H1 (cell line): ENCODE data around the gene LENG1.

Experiments used
- ASH2L ChIP-seq: fragments of 200-600, 300-600 bp; sonication (generic); IDR thresholded peaks from one replicate; pipeline ENCODE4 v1.7.1; 2017; ENCODE audit warnings: low read length
- CHD1 ChIP-seq: IDR thresholded peaks from 2 replicates; pipeline ENCODE4 v1.6.1; 2012; ENCODE audit warnings: low read depth, low read length, improper control_type of control experiment
- GABPA ChIP-seq: IDR thresholded peaks from 2 replicates; pipeline ENCODE4 v1.6.1; 2011; ENCODE audit warnings: mild to moderate bottlenecking, low read length, moderate library complexity, borderline replicate concordance; ENCODE audit not compliant: insufficient read depth
- HDAC6 ChIP-seq: IDR thresholded peaks from one replicate; pipeline ENCODE4 v1.7.1; 2012; ENCODE audit warnings: low read depth, mild to moderate bottlenecking, inconsistent platforms, low read length, moderate library complexity
- POLR2AphosphoS5 ChIP-seq: IDR thresholded peaks from 2 replicates; pipeline ENCODE4 v1.6.1; 2011; ENCODE audit warnings: low read depth, low read length
- RAD21 ChIP-seq, 2 experiments: IDR thresholded peaks in 1 of 2; conservative IDR thresholded peaks in 1 of 2; 2 replicates each; pipeline ENCODE4 v1.6.1; 2011; ENCODE audit warnings: low read depth in 2 of 2, low read length in 2 of 2, improper control_type of control experiment in 1 of 2, inconsistent platforms in 1 of 2, mild to moderate bottlenecking in 1 of 2, moderate library complexity in 1 of 2
- SP1 ChIP-seq: IDR thresholded peaks from 2 replicates; pipeline ENCODE4 v1.6.1; 2011; ENCODE audit warnings: low read depth, low read length
- TCF12 ChIP-seq: IDR thresholded peaks from 2 replicates; pipeline ENCODE4 v1.6.1; 2011; ENCODE audit warnings: low read depth, mild to moderate bottlenecking, low read length
- YY1 ChIP-seq: IDR thresholded peaks from 2 replicates; pipeline ENCODE4 v1.6.1; 2011; ENCODE audit warnings: low read depth, mild to moderate bottlenecking, low read length
- TF ChIP-seq, protein P1 (sequence below): IDR thresholded peaks from 2 replicates; pipeline ENCODE4 v1.6.1; 2011; ENCODE audit warnings: low read length, improper control_type of control experiment
- TF ChIP-seq, protein P2 (sequence below), 3 experiments: IDR thresholded peaks; 1 replicate in 2 of 3; 2 replicates in 1 of 3; pipeline versions ENCODE4 v1.5.1 to v1.6.1; 2011; ENCODE audit warnings: low read length in 3 of 3, mild to moderate bottlenecking in 3 of 3, inconsistent platforms in 2 of 3, low read depth in 1 of 3, moderate library complexity in 1 of 3; ENCODE audit not compliant: insufficient read depth in 1 of 3; ENCODE audit errors: control extremely low read depth in 1 of 3

DNA sequence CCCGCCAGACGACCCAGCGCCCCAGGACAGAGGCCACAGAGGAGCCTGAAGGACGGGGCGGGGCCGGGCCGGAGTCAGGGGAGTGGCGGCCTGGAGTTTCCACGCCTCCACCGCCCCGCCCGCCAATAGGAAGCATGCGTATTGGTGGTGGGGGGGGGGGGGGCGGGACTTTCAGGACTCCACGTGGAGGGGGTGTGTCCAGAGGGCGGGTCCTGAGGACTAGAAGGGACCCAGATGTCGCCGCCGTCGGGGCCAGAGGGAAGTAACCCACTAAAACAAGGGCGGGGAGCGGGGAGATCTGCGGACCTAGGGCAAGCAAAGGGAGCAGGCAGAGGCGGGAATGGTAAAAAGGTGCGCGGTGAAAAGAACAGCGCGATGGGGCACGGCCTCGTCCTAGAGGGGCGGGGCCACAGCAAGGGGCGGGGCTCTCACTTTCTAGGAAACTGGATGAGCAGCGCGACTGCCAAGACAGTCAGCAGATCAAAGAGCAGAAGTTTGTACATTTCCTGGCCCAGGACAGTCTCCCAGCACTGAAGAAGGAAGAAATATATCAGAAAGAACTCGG, 2.8 kb upstream of the LENG1 start:
- TF ChIP-seq GABPA (no peak), RAD21 (IDR thresholded peaks at IDR 0.05 in 1 of 2, conservative IDR thresholded peaks at IDR 0.05 in 1 of 2; ENCODE audit: low read depth in 2 of 2, low read length in 2 of 2) (no peak), SP1 (no peak), CHD1 (no peak), HDAC6 (no peak), ASH2L (no peak), TCF12 (no peak), POLR2AphosphoS5 (no peak), YY1 (no peak)
- TF ChIP-seq, protein P1, sequence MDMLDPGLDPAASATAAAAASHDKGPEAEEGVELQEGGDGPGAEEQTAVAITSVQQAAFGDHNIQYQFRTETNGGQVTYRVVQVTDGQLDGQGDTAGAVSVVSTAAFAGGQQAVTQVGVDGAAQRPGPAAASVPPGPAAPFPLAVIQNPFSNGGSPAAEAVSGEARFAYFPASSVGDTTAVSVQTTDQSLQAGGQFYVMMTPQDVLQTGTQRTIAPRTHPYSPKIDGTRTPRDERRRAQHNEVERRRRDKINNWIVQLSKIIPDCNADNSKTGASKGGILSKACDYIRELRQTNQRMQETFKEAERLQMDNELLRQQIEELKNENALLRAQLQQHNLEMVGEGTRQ, result no peak
- TF ChIP-seq, protein P2, sequence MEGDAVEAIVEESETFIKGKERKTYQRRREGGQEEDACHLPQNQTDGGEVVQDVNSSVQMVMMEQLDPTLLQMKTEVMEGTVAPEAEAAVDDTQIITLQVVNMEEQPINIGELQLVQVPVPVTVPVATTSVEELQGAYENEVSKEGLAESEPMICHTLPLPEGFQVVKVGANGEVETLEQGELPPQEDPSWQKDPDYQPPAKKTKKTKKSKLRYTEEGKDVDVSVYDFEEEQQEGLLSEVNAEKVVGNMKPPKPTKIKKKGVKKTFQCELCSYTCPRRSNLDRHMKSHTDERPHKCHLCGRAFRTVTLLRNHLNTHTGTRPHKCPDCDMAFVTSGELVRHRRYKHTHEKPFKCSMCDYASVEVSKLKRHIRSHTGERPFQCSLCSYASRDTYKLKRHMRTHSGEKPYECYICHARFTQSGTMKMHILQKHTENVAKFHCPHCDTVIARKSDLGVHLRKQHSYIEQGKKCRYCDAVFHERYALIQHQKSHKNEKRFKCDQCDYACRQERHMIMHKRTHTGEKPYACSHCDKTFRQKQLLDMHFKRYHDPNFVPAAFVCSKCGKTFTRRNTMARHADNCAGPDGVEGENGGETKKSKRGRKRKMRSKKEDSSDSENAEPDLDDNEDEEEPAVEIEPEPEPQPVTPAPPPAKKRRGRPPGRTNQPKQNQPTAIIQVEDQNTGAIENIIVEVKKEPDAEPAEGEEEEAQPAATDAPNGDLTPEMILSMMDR (IDR thresholded peaks at IDR 0.05; ENCODE audit: control extremely low read depth in 1 of 3, insufficient read depth in 1 of 3, low read depth in 1 of 3, low read length in 3 of 3), result no peak
